Islet of Langerhans (tissue), 1 donor: ENCODE results near the gene TCAF1.
"Not testable (repeated sequence)": the region's sequence is repeated elsewhere in the genome, so short reads cannot be mapped to it uniquely, and the experiment has no call there.

Experiments used
- FAIRE-seq: peaks from one replicate; lab custom pipeline; 2011; peaks lifted over from hg19 to GRCh38; lab: Jason Lieb, UNC

Gene TCAF1

GRCh38 chr7:143855443-143855842, 46.5 kb downstream of the TCAF1 start:
- not testable (repeated sequence) for FAIRE-seq

GRCh38 chr7:143850682-143851081, 51.3 kb downstream of the TCAF1 start:
- no peak for FAIRE-seq

- FAIRE-seq = no peak
Measured at GRCh38 chr7:143849785-143850479, 52.0 kb downstream of the TCAF1 start.

- no peak for FAIRE-seq
Measured at GRCh38 chr7:143848192-143848591, 53.8 kb downstream of the TCAF1 start.

GRCh38 chr7:143846692-143847091, 55.3 kb downstream of the TCAF1 start:
- FAIRE-seq = no peak

GRCh38 chr7:143841696-143842095, 60.3 kb downstream of the TCAF1 start:
- FAIRE-seq = not testable (repeated sequence)

- not testable (repeated sequence) for FAIRE-seq
Measured at GRCh38 chr7:143840062-143840461, 61.9 kb downstream of the TCAF1 start.

- FAIRE-seq = not testable (repeated sequence)
Measured at GRCh38 chr7:143837223-143837622, 64.8 kb downstream of the TCAF1 start.

- FAIRE-seq = not testable (repeated sequence)
Measured at GRCh38 chr7:143836622-143837021, 65.4 kb downstream of the TCAF1 start.

GRCh38 chr7:143836088-143836487, 65.9 kb downstream of the TCAF1 start:
- not testable (repeated sequence) for FAIRE-seq

GRCh38 chr7:143826578-143826977, 75.4 kb downstream of the TCAF1 start:
- not testable (repeated sequence) for FAIRE-seq

- not testable (repeated sequence) for FAIRE-seq
Measured at GRCh38 chr7:143824295-143825135, 77.5 kb downstream of the TCAF1 start.

- FAIRE-seq = not testable (repeated sequence)
Measured at GRCh38 chr7:143823634-143824294, 78.2 kb downstream of the TCAF1 start.

GRCh38 chr7:143821392-143822277, 80.3 kb downstream of the TCAF1 start:
- FAIRE-seq = not testable (repeated sequence)

- not testable (repeated sequence) for FAIRE-seq
Measured at GRCh38 chr7:143817873-143818272, 84.1 kb downstream of the TCAF1 start.

GRCh38 chr7:143816471-143817133, 85.4 kb downstream of the TCAF1 start:
- FAIRE-seq = not testable (repeated sequence)

GRCh38 chr7:143810639-143811038, 91.3 kb downstream of the TCAF1 start:
- FAIRE-seq = not testable (repeated sequence)

- FAIRE-seq = not testable (repeated sequence)
Measured at GRCh38 chr7:143806664-143807071, 95.3 kb downstream of the TCAF1 start.
